Mesothelial cell of epicardium (in vitro differentiated cells): ENCODE data around the gene COX14. TPM values are rescaled to one million over a fixed set of nuclear protein-coding genes. Genes with fewer than 3 reads are reported as not detected.
A peak's percentile ranks its signal among the peaks of the same experiment; 100 is the strongest.

Experiments used
- DNase-seq, 2 experiments: peaks; one replicate each; pipeline ENCODE4 v3.0.0; 2021; ENCODE audit warnings: low spot score in 2 of 2; ENCODE audit not compliant: unreplicated experiment in 2 of 2
- H3K27ac Mint-ChIP-seq: 2 replicates; pipeline ENCODE4 v1.8.0; 2021; ENCODE audit warnings: mixed read lengths
- H3K27me3 Mint-ChIP-seq: 2 replicates; pipeline ENCODE4 v1.8.0; 2021; ENCODE audit warnings: low read depth, mixed read lengths
- H3K36me3 Mint-ChIP-seq: 2 replicates; pipeline ENCODE4 v1.8.0; 2021; ENCODE audit warnings: mixed read lengths
- H3K4me1 Mint-ChIP-seq: 2 replicates; pipeline ENCODE4 v1.8.0; 2021; ENCODE audit warnings: mixed read lengths
- H3K4me3 Mint-ChIP-seq: 2 replicates; pipeline ENCODE4 v1.8.0; 2021; ENCODE audit warnings: mild to moderate bottlenecking, moderate library complexity, mixed read lengths
- H3K9me3 Mint-ChIP-seq: 2 replicates; pipeline ENCODE4 v1.8.0; 2021; ENCODE audit warnings: mixed read lengths
- CTCF ChIP-seq: fragments of 200-600 bp; sonication (generic); IDR thresholded peaks from one replicate; pipeline ENCODE4 v1.5.0; 2021; ENCODE audit warnings: antibody characterized with exemption; ENCODE audit not compliant: unreplicated experiment
- total RNA-seq: library from RNA; stranded (reverse); gene quantifications from 3 replicates; pipeline ENCODE4 v1.2.1, GENCODE V29; 2021

The COX14 gene
- total RNA-seq, 1 donor from 2014 or later = 25.0 TPM

DNA sequence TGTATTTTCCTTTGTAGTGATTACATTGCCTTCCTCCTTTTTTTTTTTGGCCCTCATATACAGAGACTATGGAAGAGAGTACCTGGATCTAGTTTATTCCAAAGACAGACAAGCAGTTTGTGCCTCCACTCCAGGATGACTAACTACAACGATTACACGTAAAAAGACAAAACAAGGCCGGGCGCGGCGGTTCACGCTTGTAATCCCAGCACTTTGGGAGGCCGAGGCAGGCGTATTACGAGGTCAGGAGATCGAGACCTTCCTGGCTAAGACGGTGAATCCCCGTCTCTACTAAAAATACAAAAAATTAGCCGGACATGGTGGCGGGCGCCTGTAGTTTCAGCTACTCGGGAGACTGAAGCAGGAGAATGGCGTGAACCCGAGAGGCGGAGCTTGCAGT is 52.9 kb downstream of the COX14 start:
- no peak for DNase-seq
- TF ChIP-seq CTCF = no peak
- Mint-ChIP-seq H3K4me1 (peaks cover 20% of the 10 kb centered on the region), H3K4me3 (peak overlapping the region; percentile 15), H3K27ac (peak overlapping the region; percentile 19), H3K9me3 (peaks cover 1% of the 10 kb centered on the region), H3K36me3 (peaks cover 3% of the 10 kb centered on the region), H3K27me3 (no peaks in the 10 kb centered on the region)

- no peak for TF ChIP-seq CTCF
- no peak for DNase-seq
- peaks cover 20% of the 10 kb centered on the region for H3K4me1 Mint-ChIP-seq
- H3K27me3 Mint-ChIP-seq = no peaks in the 10 kb centered on the region
- H3K36me3 Mint-ChIP-seq = peaks cover 7% of the 10 kb centered on the region
- H3K4me3 Mint-ChIP-seq = peak overlapping the region; percentile 86
- H3K27ac Mint-ChIP-seq = peak overlapping the region; percentile 96
- H3K9me3 Mint-ChIP-seq = peaks cover 5% of the 10 kb centered on the region
Measured at GRCh38 chr12:50166799-50167048, 54.7 kb downstream of the COX14 start.

DNA sequence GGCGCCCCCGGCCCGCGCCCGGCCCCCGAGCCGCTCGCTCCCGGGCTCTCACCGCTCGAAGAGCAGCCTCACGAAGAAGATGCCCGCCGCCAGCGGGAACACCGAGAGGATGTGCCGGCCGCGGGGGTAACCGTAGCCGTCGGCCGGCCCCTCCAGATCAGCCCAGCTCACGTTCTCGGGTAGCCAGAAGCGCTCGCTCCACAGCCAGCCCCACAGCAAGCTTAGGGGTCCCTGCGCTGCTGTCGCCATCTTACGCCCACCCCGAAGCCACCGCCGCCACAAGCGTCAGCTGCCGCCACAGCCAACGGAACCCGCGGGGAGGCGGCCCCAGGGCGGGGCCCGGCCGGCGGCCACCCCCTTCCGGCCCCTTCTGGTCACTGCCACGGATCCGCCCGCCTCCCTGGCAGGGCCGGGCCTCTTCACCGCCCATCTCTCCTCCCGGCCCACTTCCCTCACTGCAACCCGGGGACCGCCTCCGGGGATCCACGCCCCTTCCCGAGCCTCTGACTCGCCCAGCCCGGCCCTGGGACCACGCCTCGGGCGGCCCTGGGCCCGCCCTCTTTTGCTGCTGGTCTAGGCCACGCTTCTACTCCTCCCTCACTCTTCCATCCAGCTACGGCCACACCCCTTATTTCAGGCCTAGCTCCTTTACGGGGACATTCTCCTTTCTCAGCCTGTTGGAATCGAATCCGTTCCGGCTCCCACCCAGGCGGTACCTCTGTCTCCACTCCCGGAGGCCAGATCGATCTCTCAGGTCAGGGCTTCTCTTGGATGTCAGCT is 55.2 kb downstream of the COX14 start, which contains the start of gene CERS5:
Gene CERS5 (minus strand): TSS at position 321 of the 780 bp plus-strand sequence. CDS start 72 bp downstream, at position 249.
- Mint-ChIP-seq H3K27ac (peak within 1 kb of the TSS; percentile 96), H3K36me3 (peaks cover 7% of the 10 kb centered on the region), H3K4me1 (peaks cover 20% of the 10 kb centered on the region)

More for the DNA sequence above, 55.2 kb downstream of the COX14 start, which contains the start of gene CERS5:
- Mint-ChIP-seq H3K27me3 (no peaks in the 10 kb centered on the region), H3K4me3 (peak within 1 kb of the TSS; percentile 86), H3K9me3 (peaks cover 5% of the 10 kb centered on the region)
- peak; percentile 50 for TF ChIP-seq CTCF
- peak; percentile 96 to 99 for DNase-seq

Other genes with a start within 250 kb of the COX14 start
- 0.13 to 0.47 TPM (median 0.29 TPM) in 3 replicates for gene FAIM2, start 208.3 kb upstream of the COX14 start, total RNA-seq
- not detected in 3 replicates for gene AQP2, start 161.5 kb upstream of the COX14 start, total RNA-seq
- 0.16 TPM in 1 of 3 replicates, not detected in the others for gene AQP5, start 150.4 kb upstream of the COX14 start, total RNA-seq
- 0.11 to 0.16 TPM (median 0.11 TPM) in 3 replicates for gene AQP6, start 139.3 kb upstream of the COX14 start, total RNA-seq
- gene RACGAP1, start 86.7 kb upstream of the COX14 start, total RNA-seq = 28.0 to 34.8 TPM (median 29.8 TPM) in 3 replicates
- 6.1 to 7.2 TPM (median 6.6 TPM) in 3 replicates for gene ASIC1, start 54.6 kb upstream of the COX14 start, total RNA-seq
- 112 to 122 TPM (median 113 TPM) in 3 replicates for gene SMARCD1, start 26.9 kb upstream of the COX14 start, total RNA-seq
- gene GPD1, start 8.2 kb upstream of the COX14 start, total RNA-seq = 0.72 to 1.2 TPM (median 1.1 TPM) in 3 replicates
- 70.4 to 77.1 TPM (median 75.3 TPM) in 3 replicates for gene CERS5, start 55.1 kb downstream of the COX14 start, total RNA-seq
- 114 to 120 TPM (median 115 TPM) in 3 replicates for gene LIMA1, start 171.3 kb downstream of the COX14 start, total RNA-seq